DMS114 treated with DMSO at 0.1 percent for 48 hours (cell line): ENCODE data around the gene OXTR.
A peak's percentile ranks its signal among the peaks of the same experiment; 100 is the strongest.

Experiments
- DNase-seq: peaks from one replicate; lab custom pipeline; 2025; ENCODE audit not compliant: unreplicated experiment; lab: John Stamatoyannopoulos, UW

OXTR gene

GRCh38 chr3:8769088-8769822 is at the start of gene OXTR:
OXTR (minus strand) TSS chr3:8769613; CDS start chr3:8768187, 1,426 bp downstream.
- peak; percentile 21 for DNase-seq

- no peak for DNase-seq
Observed at GRCh38 chr3:8817486-8817885, 48.1 kb upstream of the OXTR start.

- no peak for DNase-seq
Observed at GRCh38 chr3:8816106-8816505, 46.7 kb upstream of the OXTR start.

- no peak for DNase-seq
Observed at GRCh38 chr3:8813411-8813810, 44.0 kb upstream of the OXTR start.

GRCh38 chr3:8810561-8810960 is 41.1 kb upstream of the OXTR start:
- no peak for DNase-seq

GRCh38 chr3:8805774-8806173 is 36.4 kb upstream of the OXTR start:
- no peak for DNase-seq

GRCh38 chr3:8802256-8802655 is 32.8 kb upstream of the OXTR start:
- DNase-seq = no peak

- DNase-seq = no peak
Observed at GRCh38 chr3:8800016-8800415, 30.6 kb upstream of the OXTR start.

- DNase-seq = no peak
Observed at GRCh38 chr3:8794247-8794646, 24.8 kb upstream of the OXTR start.

- no peak for DNase-seq
Observed at GRCh38 chr3:8793242-8793641, 23.8 kb upstream of the OXTR start.

GRCh38 chr3:8790529-8790928 is 21.1 kb upstream of the OXTR start:
- DNase-seq = no peak

- no peak for DNase-seq
Observed at GRCh38 chr3:8784676-8785435, 15.4 kb upstream of the OXTR start.

GRCh38 chr3:8780279-8780678 is 10.9 kb upstream of the OXTR start:
- DNase-seq = no peak

GRCh38 chr3:8778475-8778874 is 9.1 kb upstream of the OXTR start:
- DNase-seq = no peak

GRCh38 chr3:8777978-8778267 is 8.5 kb upstream of the OXTR start:
- DNase-seq = no peak

GRCh38 chr3:8777201-8777977 is 8.0 kb upstream of the OXTR start:
- DNase-seq = no peak

- no peak for DNase-seq
Observed at GRCh38 chr3:8776406-8776805, 7.0 kb upstream of the OXTR start.

GRCh38 chr3:8775602-8776001 is 6.2 kb upstream of the OXTR start:
- DNase-seq = no peak

- DNase-seq = no peak
Observed at GRCh38 chr3:8775181-8775580, 5.8 kb upstream of the OXTR start.

- DNase-seq = no peak
Observed at GRCh38 chr3:8773941-8774542, 4.6 kb upstream of the OXTR start.

GRCh38 chr3:8768364-8769087 is 887 bp downstream of the OXTR start:
- no peak for DNase-seq
